SH-SY5Y (cell line): ENCODE results near the gene APOC1.

Source experiments
- GATA2 ChIP-seq: IDR thresholded peaks from 2 replicates; pipeline ENCODE4 v1.6.1; 2011; ENCODE audit warnings: mild to moderate bottlenecking, low read depth, low read length
- GATA3 ChIP-seq: IDR thresholded peaks from 2 replicates; pipeline ENCODE4 v1.6.1; 2011; ENCODE audit warnings: low read depth, mild to moderate bottlenecking, low read length, moderate library complexity

The APOC1 gene

DNA sequence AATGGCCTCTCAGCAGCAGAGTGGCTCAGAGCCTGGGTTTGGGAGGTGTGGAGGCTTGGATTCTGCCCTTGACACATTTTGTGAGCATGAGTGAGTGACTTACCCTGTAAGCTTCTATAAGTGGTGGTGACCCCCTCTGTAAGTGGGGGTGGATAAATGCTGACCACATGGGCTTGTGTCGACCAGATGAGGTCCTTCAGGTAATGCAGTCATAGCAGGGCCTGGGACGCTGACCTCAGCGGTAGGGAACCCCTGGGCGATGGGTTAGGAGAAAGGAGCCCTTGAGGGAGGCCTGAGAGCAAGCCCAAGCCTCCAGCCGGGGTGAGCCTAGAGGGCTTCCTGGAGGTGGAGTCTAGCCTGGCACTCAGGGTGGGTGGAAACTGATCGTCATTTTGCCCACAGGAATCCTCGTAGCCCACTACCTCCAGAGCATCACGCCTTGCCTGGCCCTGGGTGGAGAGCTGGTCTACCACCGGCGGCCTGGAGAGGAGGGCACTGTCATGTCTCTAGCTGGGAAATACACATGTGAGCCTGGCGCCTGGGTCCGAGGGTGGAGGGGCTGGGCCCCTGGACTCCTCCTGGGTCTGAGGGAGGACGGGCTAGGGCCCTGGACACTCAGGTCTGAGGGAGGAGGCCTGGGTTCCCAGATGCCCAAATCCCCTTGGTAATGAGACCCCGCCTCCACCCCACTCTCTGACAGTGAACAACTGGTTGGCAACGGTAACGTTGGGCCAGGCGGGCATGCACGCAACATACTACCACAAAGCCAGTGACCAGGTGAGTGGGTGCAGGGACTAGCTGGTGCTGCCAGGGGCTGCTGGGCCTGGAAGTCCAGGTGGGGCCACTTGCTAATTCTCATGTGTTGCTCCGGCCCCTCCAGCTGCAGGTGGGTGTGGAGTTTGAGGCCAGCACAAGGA, 13.8 kb upstream of the APOC1 start:
- TF ChIP-seq GATA2, result no peak
- TF ChIP-seq GATA3, result no peak

DNA sequence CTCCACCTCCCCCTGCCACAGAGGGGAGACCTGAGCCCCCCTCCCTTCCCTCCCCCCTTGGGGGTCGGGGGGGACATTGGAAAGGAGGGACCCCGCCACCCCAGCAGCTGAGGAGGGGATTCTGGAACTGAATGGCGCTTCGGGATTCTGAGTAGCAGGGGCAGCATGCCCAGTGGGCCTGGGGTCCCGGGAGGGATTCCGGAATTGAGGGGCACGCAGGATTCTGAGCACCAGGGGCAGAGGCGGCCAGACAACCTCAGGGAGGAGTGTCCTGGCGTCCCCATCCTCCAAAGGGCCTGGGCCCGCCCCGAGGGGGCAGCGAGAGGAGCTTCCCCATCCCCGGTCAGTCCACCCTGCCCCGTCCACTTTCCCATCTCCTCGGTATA, 11.2 kb upstream of the APOC1 start:
- TF ChIP-seq GATA2 (no peak), GATA3 (no peak)

DNA sequence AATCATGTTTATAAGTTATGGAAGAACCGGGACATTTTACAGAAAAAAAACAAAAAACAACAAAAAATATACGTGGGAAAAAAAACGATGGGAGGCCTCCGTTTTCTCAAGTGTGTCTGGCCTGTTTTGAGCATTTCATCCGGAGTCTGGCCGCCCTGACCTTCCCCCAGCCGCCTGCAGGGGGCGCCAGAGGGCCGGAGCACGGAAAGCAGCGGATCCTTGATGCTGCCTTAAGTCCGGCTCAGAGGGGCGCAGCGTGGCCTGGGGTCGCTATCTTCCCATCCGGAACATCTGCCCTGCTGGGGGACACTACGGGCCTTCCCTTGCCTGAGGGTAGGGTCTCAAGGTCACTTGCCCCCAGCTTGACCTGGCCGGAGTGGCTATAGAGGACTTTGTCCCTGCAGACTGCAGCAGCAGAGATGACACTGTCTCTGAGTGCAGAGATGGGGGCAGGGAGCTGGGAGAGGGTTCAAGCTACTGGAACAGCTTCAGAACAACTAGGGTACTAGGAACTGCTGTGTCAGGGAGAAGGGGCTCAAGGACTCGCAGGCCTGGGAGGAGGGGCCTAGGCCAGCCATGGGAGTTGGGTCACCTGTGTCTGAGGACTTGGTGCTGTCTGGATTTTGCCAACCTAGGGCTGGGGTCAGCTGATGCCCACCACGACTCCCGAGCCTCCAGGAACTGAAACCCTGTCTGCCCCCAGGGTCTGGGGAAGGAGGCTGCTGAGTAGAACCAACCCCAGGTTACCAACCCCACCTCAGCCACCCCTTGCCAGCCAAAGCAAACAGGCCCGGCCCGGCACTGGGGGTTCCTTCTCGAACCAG, 10.6 kb upstream of the APOC1 start:
- TF ChIP-seq GATA3, result no peak

DNA sequence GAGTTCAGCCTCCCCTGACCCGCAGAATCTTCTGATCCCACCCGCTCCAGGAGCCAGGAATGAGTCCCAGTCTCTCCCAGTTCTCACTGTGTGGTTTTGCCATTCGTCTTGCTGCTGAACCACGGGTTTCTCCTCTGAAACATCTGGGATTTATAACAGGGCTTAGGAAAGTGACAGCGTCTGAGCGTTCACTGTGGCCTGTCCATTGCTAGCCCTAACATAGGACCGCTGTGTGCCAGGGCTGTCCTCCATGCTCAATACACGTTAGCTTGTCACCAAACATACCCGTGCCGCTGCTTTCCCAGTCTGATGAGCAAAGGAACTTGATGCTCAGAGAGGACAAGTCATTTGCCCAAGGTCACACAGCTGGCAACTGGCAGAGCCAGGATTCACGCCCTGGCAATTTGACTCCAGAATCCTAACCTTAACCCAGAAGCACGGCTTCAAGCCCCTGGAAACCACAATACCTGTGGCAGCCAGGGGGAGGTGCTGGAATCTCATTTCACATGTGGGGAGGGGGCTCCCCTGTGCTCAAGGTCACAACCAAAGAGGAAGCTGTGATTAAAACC, 9.9 kb upstream of the APOC1 start:
- TF ChIP-seq GATA3 (no peak), GATA2 (no peak)

DNA sequence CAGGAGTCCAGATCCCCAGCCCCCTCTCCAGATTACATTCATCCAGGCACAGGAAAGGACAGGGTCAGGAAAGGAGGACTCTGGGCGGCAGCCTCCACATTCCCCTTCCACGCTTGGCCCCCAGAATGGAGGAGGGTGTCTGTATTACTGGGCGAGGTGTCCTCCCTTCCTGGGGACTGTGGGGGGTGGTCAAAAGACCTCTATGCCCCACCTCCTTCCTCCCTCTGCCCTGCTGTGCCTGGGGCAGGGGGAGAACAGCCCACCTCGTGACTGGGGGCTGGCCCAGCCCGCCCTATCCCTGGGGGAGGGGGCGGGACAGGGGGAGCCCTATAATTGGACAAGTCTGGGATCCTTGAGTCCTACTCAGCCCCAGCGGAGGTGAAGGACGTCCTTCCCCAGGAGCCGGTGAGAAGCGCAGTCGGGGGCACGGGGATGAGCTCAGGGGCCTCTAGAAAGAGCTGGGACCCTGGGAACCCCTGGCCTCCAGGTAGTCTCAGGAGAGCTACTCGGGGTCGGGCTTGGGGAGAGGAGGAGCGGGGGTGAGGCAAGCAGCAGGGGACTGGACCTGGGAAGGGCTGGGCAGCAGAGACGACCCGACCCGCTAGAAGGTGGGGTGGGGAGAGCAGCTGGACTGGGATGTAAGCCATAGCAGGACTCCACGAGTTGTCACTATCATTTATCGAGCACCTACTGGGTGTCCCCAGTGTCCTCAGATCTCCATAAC, 8.8 kb upstream of the APOC1 start, which contains the start of gene APOE:
Gene APOE (plus strand): TSS at position 360 of the 724 bp plus-strand sequence. CDS start 829 bp downstream, outside the sequence.
- TF ChIP-seq GATA3, result no peak
- no peak for TF ChIP-seq GATA2

DNA sequence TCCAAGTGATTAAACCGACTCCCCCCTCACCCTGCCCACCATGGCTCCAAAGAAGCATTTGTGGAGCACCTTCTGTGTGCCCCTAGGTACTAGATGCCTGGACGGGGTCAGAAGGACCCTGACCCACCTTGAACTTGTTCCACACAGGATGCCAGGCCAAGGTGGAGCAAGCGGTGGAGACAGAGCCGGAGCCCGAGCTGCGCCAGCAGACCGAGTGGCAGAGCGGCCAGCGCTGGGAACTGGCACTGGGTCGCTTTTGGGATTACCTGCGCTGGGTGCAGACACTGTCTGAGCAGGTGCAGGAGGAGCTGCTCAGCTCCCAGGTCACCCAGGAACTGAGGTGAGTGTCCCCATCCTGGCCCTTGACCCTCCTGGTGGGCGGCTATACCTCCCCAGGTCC, 6.8 kb upstream of the APOC1 start:
- TF ChIP-seq GATA2 (no peak), GATA3 (no peak)

DNA sequence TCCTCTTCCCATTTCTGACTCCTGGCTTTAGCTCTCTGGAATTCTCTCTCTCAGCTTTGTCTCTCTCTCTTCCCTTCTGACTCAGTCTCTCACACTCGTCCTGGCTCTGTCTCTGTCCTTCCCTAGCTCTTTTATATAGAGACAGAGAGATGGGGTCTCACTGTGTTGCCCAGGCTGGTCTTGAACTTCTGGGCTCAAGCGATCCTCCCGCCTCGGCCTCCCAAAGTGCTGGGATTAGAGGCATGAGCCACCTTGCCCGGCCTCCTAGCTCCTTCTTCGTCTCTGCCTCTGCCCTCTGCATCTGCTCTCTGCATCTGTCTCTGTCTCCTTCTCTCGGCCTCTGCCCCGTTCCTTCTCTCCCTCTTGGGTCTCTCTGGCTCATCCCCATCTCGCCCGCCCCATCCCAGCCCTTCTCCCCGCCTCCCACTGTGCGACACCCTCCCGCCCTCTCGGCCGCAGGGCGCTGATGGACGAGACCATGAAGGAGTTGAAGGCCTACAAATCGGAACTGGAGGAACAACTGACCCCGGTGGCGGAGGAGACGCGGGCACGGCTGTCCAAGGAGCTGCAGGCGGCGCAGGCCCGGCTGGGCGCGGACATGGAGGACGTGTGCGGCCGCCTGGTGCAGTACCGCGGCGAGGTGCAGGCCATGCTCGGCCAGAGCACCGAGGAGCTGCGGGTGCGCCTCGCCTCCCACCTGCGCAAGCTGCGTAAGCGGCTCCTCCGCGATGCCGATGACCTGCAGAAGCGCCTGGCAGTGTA, 6.2 kb upstream of the APOC1 start:
- no peak for TF ChIP-seq GATA2
- TF ChIP-seq GATA3, result no peak

DNA sequence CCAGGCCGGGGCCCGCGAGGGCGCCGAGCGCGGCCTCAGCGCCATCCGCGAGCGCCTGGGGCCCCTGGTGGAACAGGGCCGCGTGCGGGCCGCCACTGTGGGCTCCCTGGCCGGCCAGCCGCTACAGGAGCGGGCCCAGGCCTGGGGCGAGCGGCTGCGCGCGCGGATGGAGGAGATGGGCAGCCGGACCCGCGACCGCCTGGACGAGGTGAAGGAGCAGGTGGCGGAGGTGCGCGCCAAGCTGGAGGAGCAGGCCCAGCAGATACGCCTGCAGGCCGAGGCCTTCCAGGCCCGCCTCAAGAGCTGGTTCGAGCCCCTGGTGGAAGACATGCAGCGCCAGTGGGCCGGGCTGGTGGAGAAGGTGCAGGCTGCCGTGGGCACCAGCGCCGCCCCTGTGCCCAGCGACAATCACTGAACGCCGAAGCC, 5.6 kb upstream of the APOC1 start:
- no peak for TF ChIP-seq GATA3
- TF ChIP-seq GATA2, result no peak

DNA sequence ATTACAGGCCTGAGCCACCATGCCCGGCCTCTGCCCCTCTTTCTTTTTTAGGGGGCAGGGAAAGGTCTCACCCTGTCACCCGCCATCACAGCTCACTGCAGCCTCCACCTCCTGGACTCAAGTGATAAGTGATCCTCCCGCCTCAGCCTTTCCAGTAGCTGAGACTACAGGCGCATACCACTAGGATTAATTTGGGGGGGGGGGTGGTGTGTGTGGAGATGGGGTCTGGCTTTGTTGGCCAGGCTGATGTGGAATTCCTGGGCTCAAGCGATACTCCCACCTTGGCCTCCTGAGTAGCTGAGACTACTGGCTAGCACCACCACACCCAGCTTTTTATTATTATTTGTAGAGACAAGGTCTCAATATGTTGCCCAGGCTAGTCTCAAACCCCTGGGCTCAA, 4.6 kb upstream of the APOC1 start:
- no peak for TF ChIP-seq GATA2
- TF ChIP-seq GATA3, result no peak

DNA sequence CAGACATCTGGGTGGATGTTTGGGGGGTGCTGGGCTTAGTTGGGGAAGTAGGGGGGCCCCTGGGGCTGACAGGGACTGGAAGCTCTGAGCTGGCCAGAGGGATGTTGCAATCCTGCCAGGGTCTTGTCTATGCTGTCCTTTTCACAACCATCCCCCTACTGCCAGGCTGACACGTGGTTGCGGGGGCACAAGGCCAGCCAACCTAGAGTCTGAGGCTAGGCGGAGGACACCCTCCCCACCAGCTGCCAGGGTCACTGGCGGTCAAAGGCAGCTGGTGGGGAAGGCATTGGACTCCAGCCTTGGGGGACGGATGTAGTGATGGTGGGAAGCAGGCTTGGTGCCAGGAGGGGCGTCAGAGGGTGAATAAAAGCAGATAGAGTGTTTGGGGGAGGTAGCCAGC, 1.6 kb upstream of the APOC1 start:
- TF ChIP-seq GATA2 (no peak), GATA3 (no peak)

DNA sequence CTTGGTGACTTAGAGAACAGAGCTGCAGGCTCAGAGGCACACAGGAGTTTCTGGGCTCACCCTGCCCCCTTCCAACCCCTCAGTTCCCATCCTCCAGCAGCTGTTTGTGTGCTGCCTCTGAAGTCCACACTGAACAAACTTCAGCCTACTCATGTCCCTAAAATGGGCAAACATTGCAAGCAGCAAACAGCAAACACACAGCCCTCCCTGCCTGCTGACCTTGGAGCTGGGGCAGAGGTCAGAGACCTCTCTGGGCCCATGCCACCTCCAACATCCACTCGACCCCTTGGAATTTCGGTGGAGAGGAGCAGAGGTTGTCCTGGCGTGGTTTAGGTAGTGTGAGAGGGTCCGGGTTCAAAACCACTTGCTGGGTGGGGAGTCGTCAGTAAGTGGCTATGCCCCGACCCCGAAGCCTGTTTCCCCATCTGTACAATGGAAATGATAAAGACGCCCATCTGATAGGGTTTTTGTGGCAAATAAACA, 9.9 kb downstream of the APOC1 start:
- TF ChIP-seq GATA2 (no peak), GATA3 (no peak)

DNA sequence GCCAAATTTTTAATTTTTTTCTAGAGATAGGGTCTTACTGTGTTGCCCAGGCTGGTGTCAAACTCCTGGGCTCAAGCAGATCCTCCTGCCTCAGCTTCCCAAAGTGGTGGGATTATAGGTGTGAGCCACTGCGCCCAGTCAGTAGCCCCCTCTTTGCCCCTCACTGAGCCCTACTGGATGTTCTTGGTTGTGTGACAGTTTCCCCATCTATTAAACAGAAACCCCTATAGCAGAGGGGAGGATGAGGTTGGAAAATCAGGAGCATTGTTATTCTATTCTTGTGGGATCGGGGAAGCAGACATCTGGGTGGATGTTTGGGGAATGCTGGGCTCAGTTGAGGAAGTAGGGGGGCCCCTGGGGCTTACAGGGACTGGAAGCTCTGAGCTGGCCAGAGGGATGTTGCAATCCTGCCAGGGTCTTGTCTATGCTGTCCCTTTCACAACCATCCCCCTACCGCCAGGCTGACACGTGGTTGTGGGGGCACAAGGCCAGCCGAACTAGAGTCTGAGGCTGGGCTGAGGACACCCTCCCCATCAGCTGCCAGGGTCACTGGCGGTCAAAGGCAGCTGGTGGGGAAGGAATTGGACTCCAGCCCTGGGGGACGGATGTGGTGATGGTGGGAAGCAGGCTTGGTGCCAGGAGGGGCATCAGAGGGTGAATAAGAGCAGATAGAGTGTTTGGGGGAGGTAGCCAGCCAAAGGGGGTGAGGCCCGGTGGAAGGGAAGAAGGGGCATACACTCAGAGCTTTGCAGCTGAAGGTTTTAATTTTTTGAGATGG, 10.9 kb downstream of the APOC1 start:
- TF ChIP-seq GATA3 (no peak), GATA2 (no peak)
